HFF-Myc (cell line): ENCODE results near the gene REEP1.
A peak's percentile ranks its signal among the peaks of the same experiment; 100 is the strongest.

ENCODE experiments used
- DNase-seq: peaks from one replicate; pipeline ENCODE4 v3.0.0-alpha.2; 2011; ENCODE audit warnings: low read depth; ENCODE audit errors: extremely low read depth
- H3K4me3 ChIP-seq: replicated peaks from 2 replicates; pipeline ENCODE4 v1.5.1; 2011; ENCODE audit warnings: low read depth, mild to moderate bottlenecking, control low read depth, low read length
- CTCF ChIP-seq: IDR thresholded peaks from 2 replicates; pipeline ENCODE4 v1.5.1; 2012; ENCODE audit warnings: mild to moderate bottlenecking, low read depth, low read length, control low read depth; ENCODE audit errors: missing control alignments

Gene REEP1

GRCh38 chr2:86298411-86299390 is 38.7 kb downstream of the REEP1 start:
- no peak for DNase-seq
- peak; percentile 19 for TF ChIP-seq CTCF
- no peak overlapping the region for H3K4me3 ChIP-seq

GRCh38 chr2:86297382-86298147 is 39.9 kb downstream of the REEP1 start:
- no peak overlapping the region for H3K4me3 ChIP-seq

GRCh38 chr2:86296947-86297346 is 40.5 kb downstream of the REEP1 start:
- no peak for TF ChIP-seq CTCF
- no peak overlapping the region for H3K4me3 ChIP-seq
- DNase-seq: no peak

More at GRCh38 chr2:86297382-86298147, 39.9 kb downstream of the REEP1 start:
- TF ChIP-seq CTCF: no peak
- DNase-seq: no peak

GRCh38 chr2:86295066-86295465 is 42.4 kb downstream of the REEP1 start:
- no peak overlapping the region for H3K4me3 ChIP-seq
- DNase-seq: no peak
- no peak for TF ChIP-seq CTCF

- TF ChIP-seq CTCF: no peak
- DNase-seq: no peak
- no peak overlapping the region for H3K4me3 ChIP-seq
Observed at GRCh38 chr2:86293612-86294011, 43.8 kb downstream of the REEP1 start.

GRCh38 chr2:86292571-86293515 is 44.6 kb downstream of the REEP1 start:
- H3K4me3 ChIP-seq: no peak overlapping the region
- no peak for TF ChIP-seq CTCF
- DNase-seq: no peak
